Activated CD4-positive, CD25-positive, alpha-beta regulatory T cell treated with anti-CD3 and anti-CD28 coated beads, Interleukin-2, amount 50 U/mL, for 72 hours (primary cell): ENCODE results near the gene TBL1X.

Source experiments
- DNase-seq: peaks from one replicate; pipeline ENCODE4 v3.0.0; 2021

TBL1X gene

DNA sequence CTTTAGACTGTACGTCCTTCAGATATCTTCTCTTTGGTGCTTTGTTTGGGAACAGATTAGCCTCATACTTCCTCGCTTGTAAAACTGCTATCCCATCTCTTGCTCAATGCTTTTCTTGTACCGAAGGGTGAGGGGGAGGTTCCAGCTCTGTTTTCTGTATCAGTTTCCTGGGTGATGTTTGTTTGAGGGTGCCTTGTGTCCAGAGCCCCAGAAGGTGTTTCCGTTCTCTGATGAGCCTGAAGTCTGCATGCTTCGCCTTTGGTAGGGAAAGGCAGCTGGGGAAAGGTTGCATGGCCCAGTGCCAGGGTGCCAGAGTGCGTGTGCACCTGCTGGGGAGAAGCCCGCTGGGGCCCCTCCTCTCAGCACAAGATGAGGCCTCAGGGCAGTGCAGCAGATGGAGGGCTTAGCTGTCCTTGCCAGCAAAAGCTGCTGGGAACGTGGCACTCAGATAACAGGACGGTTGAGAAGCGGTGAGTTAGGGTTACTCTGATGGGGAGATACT lies 73.7 kb downstream of the TBL1X start:
- DNase-seq: no peak

DNA sequence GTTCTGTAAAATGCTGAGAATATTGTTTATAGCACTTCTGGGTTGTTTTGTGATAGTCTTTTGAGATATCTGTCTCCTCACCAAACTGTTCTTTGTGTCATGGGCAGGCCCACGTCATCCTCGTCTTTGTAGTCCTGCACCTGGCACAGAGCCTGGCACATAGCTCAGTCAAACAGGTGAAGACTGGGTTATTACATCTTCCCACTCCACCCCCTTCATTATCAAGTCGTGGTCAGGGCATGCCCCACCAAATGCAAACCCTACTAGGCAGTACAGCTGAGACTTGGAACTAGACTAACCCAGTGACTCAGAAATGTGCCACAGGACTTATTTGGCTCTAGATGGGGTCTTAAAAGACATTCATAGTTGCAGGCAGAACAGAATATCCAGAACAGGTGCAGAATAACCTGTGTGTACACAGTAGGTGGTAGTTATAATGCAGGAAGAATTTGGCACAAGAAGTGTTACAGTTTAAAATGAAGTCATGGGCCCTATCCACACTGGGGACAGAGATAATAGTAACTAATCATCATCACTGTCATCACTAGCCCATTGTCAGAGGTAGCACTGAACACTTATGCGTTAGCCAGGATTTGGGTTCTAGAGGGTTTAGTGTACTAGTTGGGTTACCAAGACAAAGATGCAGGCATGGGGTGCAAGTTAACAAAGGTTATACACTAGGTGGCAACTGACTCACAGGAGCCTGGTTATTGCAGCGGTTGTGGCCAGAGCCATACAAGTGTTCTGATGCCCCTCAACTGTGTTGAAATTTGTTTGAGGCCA lies 74.9 kb downstream of the TBL1X start:
- DNase-seq: no peak

DNA sequence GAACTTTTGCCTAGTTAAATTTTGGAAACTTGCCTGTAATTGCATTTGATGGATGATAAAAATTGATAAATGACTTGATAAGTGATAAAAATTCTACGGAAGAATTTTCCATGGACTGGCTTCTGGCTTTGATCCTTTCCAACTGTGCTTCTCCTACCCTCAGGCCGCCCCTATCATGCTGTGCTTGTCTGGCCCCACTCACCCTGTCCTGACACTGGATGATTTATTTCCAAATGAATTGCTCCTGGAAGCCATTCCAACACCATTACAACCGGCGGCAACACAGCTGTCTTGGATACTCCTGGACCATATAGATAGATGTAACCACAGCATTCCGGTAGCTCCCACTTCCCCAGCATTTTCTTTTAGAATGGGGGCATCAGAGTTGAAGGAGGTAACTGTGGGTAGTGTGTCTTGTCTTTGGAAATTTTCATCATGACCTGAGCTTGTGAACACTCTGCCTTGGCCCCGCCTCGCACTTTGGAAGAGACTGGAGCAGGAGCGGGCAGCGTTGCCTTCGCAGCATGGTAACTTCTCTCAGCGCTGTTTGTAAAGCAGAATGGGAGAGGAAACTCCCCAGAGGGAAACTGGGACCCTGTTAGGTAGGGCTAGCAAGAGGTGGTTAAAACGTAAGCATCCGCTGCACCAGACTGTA lies 77.4 kb downstream of the TBL1X start:
- no peak for DNase-seq

DNA sequence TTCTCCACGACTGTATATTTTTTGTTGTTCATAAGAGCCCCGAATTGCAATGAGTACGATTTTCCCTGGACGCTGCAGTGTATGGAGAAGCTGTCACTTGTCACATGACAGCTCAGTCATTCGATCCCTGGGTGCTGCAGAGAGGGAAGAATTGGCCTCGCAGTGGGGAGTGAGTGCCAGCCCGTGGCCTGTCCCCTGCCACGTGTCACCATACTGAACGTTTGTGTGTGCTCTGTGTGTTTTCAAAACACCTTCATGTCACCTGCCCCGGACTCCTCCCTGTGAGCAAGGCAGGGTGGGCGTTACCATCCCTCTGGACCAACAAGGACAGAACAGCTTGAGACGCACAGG lies 77.9 kb downstream of the TBL1X start:
- no peak for DNase-seq

DNA sequence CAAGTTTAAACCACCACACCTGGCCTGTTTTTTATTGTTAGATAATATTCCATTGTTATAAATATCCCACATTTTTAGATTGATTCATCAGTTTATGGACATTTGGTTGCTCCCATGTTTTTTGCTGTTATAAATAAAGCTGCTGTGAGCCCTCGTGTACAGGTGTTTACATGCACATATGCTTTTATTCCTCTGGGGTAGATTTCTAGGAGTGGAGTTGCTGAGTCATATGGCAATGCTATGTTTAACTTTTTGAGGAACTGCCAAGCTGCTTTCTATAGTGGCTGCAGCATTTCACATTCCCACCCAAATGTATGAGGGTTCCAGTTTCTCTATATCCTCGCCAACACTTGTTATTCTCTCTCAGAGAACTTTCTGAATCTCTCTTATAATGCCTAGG lies 90.5 kb downstream of the TBL1X start:
- DNase-seq: no peak

DNA sequence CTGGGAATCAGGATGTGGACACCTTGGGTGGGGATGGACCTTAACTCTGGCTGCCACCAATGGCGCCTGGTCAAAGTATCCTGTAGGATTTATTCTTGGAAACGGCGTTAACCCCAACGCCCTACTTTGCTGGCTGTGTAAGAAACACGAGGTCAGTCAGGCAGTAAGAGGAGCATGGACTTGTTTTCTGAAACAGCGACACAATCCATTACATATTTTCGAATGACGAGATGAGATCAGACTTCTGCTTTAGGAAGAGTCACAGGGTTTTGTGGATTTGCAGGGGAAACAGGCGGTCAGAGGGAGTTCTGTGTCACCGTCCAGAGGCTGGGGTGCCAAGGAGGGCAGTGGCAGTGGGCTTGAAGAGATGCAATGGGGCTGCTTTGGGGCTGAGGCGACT lies 92.2 kb downstream of the TBL1X start:
- no peak for DNase-seq

DNA sequence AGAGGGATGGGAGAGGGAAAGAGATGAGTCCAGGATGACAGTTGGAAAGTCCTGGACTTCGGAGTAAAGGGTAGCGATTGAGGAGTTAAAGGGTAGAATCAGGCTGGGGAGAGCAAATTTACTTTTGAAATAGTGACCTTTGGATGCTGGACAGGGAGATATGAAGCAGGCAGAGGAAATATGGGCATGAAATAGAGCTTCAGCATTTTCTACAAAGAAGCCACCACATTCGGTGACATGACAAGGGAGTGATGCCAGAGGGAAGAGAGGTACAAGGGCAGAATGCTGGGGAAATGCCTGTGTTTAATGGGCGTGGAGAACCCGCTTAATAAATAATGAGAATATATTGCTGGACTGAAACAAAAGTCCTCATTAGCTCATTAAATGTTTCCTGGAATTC lies 92.7 kb downstream of the TBL1X start:
- DNase-seq: no peak

DNA sequence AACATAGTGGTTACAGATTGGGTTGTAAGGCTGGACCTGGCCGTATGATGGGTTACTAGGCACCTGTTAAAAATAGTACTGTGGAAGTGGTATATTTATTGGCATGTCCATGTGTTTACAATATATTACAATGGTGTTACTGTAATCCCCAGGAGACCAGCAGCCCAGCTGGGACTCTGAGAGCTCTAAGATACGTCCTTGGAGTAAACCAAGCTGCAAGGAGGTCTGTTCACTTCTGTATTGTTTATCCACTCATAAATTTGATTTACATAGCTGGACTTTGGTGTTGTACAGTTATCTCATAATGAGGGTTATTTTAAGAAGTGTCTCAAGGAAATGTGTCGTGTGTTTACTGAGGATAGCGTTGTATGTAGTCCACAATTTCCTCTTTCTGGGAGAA lies 93.8 kb downstream of the TBL1X start:
- DNase-seq: no peak

DNA sequence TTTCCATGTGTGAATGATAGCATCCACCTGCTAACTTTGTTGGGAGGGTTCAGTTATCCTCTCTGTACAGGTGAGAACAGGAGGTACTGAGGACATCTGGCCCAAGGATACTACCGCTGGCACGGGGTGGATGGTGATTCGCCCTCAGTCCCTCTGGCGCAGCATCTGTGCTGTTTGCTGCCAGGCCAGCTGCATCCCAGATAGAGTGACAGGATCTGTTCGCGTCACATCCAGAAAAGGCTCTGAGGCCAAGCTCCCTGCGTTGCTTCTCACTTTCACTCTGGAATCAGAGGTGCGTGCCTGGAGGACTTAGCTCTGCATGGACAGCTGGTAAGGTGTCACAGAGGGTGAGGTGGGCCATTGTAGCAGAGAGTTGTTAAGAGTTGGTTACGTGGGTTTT lies 95.4 kb downstream of the TBL1X start:
- no peak for DNase-seq

DNA sequence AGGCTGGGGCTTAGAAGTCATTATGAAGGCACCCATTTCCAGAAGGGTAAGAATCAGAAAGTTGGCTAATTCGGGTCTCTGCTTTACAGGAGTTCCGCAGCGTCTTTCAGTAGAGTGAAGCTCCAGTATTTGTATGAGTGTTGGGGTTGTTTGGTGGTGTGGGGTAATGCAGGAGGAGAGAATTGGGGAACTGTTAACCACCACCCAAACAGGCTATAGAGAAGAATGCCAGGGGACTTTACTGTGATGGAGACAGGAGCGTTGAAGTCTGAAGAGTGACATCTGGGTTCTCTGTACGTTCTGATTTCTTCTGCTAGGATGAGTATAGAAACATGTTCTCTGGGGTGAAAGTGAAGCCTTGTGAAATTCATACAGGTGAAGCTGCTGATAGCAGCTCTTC lies 96.3 kb downstream of the TBL1X start:
- no peak for DNase-seq

DNA sequence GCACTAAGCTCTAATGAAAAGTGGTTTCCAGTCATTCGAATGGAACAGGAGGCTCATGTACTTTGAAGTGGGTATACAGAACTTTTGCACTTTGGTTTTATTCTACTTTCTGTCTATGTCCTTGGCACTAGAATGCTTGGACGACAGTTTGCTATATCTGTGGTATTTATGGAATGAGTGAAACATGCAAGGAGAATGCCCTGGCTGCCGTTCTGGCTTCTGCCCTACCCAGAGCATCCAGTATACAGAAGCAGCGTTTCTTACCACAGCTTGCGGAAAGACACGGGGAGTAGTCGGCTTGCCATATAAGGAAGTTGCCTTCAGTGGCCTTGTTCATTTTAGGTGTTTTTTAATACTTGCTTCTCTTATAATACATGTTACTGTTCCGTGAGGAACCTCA lies 98.0 kb downstream of the TBL1X start:
- no peak for DNase-seq

DNA sequence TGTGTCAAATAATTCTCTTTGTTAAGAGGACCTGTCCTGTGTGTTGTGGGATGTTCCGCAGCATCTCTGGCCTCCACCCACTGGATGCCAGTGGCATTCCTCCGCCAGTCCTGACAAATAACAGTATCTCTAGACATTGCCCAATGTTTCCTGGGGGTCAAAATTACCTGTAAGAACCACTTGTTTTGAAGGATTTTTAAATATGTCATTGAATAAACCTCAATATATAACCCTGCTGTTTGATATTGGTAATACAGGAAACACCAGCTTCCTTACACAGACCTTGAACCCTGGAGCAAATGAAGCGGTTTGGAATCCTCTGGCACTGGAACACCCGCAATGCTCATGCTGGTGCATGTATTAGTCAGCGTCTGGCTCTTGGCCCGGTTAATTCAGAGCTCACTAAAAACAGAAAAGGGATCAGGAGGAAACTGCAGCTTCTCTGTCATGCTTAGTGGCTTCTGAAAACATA lies 101.3 kb downstream of the TBL1X start:
- DNase-seq: no peak

DNA sequence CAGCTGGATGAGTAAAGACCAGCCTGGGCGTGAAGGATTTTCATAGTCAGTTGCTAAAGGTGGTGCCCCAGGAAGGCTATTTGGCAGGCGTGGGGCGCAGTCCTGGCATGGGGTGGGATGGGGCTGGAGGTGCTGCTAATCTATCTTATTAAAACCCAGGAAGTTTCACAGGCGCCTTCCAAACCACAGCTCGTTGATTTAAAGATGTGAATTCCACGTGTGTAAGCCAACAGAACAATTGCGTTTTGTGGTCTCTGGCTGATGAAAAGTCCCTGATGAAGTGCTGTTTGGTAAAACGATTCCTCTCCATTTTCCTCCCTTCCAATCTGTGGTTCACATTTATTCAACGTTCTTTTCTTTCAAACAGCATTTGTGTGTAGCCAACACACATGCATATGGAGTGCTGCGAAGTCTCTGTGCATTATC lies 105.0 kb downstream of the TBL1X start:
- no peak for DNase-seq

DNA sequence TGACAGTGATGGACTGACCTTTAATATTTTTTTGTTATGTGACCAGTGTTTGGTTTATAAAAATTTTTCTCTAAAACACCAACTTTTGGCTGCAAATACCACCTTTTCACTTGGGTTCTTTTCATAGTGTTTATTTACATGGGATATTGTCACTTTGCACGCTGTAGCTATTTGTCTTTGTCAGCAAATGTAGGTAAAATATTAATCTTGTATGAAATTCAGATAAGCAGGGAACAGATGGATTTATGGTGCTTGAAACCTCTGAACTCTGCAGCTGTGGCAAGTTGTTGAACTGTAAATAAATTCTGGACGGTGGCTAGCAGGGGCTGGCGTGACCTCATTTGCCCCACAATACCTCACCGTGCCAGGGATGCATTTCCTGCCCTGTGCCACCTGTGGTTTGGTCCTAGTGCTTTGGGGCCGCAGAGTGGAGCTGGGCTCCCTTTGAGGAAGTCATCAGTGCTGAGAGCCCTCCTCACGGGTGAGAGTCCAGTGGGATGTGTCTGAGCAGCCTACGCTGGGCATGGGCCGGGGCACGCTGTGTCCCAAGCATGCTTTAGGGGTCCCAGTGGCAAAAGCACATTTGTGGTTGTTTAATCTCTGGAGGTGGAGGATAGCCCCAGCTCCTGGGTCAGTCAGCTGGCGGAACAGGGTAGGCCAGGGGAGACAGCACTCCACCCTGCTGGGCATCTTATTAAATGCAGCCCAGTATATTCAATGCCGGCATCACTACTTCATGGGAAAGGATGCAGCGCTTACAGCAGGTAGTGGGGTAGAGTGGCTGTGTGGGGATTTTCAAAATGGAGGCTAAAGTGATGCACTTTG lies 108.6 kb downstream of the TBL1X start:
- DNase-seq: no peak

DNA sequence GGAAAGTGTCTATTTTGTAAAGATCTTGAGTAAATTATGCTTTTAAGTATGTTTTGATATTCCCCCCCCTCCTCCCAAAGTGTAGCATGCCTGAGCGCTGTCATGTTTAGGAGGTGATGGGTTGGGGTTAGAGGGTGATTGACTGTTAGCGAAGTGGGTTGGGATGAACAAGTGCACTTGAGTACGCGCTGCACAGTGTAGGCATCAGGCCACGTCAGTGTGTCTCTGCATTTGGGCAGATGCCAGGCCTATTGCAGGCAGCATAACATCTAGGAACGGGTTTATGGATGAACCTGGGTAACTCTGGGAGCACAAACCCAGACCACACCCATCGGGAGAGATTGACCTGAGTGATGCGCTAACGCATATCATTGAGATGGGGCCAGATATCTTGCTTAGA lies 111.2 kb downstream of the TBL1X start:
- DNase-seq: no peak

DNA sequence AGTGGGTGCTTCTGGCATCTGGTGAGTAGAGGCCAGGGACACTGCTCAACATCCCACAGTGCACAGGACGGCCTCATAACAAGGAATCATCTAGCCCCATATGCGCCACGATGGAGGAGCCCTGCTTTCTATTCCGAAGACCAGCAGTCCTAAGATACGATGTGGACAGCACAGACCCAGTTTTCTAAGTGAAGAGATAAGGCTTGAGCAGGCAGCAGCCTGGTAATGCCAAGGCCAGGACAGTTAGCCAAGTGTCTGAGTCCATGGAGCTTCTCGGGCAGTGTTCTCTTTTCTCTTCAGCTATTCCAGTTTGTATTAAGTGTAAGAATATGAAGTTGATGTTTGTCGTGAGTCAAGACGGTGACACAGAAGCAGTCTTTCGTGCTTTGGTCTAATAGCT lies 112.7 kb downstream of the TBL1X start:
- no peak for DNase-seq

DNA sequence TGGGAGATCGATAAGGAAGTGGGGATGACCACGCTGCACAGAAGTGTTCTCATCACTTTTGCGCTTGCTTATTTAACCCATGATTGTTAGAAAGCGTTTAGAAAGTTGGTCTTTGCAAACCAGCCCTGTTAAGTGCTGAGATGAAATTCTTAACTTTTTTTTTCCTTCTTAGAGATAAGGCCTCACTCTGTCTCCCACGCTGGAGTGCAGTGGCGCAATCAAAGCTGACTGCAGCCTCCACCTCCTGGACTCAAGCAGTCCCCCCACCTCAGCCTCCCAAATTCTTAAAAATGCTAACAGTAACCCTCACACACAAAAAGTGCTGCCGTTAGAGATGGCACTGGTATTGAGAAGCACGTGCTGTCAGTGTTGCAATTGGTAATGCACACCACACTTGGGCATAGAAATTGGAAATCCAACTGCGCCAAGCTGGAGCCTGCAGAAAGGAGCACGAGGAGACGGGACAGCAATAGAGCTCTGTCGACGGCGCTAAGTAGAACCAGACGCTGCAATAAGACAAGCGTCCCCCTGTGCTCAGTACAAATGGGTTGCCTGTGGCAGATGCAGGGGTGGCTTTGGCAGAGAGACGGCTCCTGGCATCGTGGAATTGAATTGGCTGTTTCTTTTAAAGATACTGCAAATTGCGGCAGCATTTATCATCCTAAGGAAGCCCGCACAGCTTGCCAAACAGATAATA lies 113.4 kb downstream of the TBL1X start:
- no peak for DNase-seq

DNA sequence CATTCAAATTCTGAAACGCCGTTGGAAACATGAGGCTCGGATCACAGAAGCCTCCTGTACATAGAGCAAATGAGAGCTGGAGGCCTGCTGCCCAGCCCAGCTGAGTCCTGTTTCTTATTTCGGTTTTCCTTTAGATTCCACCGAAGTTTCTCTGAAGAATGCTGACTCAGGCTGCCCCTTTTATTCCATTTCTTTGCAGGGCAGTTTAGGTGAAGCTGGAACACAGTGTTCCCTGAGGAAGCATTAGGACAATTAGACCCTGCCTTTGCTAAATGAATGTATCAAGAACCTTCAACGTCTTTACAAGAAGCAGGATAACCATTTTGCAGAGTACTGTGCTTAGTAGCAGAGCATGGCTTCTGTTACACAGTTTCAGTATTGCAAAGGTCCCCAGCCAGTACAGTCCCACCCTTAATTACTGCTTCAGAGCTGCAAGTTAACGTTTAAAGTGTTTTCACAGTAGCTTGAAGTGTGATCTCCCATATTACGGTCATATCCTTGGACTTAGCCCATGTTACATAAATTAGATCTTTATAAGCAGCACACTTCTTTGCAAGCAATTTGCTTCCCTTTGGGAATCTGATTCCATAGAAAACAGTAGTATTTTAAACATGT lies 117.0 kb downstream of the TBL1X start:
- DNase-seq: no peak

DNA sequence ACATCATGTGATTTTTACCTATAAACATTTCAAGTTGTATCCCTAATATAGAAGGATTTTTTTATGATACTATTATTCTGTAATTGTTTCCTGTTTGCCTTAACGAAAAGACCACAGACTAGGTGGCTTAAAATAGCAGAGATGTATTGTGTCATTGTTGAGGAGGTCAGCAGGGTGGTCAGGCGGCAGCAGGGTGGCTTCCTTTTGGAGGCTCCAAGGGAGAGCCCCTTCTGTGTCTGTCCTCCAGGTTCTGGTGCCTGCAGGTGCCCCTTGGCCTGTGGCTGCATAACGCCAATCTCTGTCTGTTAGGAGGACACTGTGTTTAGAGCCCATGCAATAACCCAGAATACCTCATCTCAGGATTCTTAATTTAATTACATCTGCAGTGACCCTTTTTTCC lies 118.1 kb downstream of the TBL1X start:
- no peak for DNase-seq

DNA sequence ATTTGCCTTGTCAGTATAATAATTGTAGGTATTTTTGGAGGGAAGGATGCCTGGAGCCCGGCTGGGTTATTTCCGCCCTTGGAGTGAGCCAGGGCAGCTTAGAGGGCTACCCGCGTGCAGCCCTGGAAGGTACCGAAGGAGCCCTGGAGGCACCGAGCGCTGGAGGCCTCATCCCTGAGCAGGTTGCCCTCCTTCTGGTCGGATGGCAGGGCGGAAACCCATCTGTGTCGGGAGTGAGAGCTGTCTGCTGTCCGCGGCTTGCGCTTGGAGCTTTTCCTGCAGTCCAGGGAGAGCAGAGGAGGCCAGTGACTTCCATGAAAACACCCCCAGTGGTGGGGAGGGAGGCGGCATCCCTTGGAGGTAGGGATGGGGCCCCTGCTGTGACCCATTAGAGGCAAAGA lies 122.1 kb downstream of the TBL1X start:
- DNase-seq: no peak

DNA sequence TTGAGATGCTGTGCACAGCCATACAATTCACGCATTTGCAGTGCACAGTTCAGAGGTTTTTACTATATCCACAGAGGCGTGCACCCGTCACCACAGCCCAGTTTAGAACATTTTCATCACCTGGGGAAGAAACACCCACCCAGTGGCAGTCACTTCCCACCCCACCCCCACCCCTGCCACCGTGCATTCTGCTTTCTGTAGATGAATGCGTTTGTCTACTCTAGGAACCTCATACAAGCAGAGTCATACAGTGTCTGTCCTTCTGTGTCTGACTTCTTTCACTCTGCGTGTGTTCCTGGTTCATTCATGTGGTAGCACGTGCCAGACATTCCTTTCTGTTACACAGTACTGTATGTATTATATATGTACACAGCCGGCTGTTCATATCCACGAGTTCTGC lies 122.8 kb downstream of the TBL1X start:
- no peak for DNase-seq

DNA sequence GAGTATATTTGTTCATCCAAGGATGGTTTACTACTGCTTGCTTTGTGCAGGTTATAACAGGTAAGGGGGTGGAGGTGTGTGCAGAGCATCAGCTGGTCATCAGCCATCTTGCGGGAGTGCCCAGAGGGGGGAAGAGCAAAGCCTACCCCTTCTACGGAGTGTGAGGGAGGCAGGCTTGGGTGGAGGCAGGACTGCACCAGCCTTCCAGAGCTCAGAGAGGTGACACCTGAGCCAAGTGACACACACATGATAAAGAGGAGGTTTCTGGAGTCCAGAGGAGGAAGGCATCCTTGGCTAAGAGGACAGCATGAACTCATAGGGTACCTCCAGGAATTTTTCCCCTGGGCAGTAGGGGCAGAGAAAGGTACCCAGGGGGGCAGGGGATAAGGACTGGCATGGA lies 126.6 kb downstream of the TBL1X start:
- no peak for DNase-seq

DNA sequence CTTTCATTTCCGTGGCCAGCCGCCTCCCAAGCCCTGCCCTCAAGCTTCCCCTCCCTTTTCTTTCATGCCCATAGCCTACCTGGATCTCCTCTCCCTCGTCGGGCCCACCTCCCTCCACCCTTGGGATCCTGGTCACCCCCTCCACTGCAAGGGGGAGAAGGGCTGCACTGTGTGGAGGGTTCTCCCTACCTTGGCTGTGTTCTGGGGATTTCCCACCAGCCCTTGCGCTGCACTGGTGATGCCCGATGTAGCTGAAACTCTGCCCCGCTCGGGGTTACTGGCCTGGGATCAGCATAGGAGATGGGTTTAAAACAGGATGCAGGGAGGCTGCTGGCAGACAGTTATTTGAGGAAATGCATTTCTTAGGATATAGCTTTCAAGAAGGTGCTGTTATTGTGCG lies 128.9 kb downstream of the TBL1X start:
- DNase-seq: no peak
